ENCODE measurements around the gene FSIP2.

FSIP2 gene, protein sequence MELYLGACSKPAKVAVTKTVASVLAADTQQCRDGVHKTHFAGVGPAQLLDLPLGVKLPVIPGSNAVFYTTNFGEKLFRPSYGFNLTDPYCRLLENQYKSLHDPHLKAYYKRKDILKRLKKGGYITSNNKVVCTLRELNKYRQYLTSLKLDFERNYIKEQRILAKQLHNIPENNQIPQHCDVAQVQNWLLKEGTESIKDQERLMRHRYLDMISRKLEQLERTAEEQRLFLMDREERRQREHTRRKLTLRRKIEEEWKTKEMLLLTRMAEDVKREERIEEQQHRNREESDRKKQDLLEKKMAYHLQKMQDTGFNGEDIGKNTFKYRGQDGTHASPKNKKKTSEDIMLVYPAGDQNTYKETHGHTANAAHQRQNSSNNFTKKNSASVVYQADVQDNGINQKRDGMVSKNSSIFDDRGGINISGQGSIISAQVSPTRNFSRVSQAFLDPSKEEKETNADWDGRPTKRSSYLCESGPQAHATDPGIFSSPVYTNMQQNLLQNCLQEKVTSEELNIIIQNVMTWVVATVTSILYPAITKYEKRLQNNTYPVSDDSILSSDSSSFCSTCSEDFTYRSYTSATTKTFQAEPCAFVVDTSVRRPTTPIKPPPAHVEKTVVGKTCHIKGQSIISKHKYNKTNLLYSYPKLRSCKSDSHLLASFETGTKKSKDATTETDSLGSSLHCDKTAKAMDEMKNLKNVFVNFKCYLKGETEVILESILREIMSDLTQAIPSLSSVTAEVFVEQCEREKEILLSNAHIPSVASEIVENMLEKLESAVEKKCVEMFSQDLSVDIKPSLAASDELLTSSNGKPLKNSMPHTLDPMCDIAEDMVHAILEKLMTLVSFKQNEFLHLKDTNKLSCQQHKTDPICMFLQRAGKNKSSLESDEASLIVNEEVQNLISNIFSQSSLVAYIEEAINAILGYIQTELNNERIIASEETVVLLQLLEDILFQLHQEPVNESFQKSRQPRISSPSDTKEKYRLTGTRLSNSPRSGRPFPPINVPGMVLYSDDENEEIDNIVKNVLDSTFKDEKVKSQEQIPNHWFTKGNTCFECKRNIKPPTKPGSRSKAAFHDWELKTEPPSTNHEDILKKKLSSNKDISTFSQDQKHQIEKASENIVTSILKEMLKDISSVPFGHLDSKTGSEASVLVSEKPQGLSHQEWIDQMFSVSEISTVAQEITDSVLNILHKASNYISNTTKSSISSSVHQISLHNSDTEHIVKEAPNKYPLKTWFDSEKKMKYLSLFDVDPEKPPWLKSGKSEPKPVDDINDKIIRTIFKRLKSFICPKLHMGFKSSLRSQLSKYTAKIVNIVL (N-terminal part only)

DNA sequence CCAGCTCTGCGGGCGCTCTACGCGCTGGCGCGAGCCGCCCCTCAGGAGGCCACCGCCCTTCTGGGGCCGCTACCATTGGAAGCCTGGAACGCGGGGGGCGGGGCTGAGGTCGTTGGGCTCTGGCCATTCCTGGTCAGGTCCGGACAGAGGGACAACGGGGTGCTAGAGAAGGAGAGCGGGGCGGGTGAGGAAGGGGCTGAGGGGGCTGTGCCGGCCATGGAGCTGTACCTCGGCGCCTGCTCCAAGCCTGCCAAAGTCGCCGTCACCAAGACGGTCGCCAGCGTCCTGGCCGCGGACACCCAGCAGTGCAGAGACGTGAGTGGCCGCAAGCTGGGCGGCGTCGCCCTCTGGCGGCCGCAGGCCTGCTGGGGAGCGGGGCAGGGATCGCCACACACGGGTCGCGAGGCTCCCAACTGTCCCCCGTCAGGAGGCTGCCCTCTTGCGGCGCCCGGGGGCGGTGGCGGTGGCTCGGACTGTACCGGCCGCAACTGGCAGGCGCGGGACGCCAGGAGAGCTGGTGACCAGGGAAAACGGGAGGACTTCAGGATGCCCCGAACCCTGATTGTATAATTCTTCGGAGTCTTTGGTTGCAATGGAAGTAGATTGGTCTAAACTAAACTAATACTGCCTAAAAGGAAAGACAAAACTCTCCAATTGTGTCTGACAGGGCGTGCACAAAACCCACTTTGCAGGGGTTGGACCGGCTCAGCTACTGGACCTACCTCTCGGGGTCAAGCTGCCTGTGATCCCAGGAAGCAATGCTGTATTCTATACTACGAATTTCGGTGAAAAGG, at the start of gene FSIP2:
FSIP2 (plus strand) TSS at position 126 of the 794 bp plus-strand sequence; CDS start at position 217, 91 bp downstream.
- no peak for DNase-seq

DNA sequence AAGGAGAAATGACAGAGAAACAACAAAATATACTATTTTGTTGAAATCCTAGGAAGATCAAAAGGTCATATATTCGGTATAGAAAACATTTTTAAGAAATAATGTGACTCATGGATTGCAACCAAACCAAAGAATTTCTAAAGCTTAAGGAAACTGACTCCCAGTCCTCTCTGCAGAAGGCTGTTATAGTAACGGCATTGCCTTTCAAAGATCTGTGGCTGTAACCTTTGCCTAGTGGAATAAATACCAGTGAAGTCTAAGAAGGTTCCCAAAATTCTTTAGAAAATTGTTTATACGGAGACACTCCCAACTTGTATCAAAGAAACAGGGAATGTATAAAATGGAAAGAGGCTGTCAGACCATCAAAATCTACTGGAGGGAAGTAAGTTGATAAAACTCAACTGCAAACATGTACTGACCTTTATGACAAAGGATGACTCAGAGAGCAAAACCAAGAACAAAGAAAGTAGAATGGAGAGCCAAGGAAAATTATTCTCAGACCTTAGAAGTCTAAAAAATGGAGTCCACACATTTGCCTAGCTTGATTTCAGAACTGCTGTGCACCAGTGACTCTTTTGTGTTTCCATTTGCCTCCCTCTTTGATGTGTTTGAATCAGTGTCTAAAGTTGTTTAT, 48.6 kb upstream of the FSIP2 start:
- DNase-seq, result no peak

DNA sequence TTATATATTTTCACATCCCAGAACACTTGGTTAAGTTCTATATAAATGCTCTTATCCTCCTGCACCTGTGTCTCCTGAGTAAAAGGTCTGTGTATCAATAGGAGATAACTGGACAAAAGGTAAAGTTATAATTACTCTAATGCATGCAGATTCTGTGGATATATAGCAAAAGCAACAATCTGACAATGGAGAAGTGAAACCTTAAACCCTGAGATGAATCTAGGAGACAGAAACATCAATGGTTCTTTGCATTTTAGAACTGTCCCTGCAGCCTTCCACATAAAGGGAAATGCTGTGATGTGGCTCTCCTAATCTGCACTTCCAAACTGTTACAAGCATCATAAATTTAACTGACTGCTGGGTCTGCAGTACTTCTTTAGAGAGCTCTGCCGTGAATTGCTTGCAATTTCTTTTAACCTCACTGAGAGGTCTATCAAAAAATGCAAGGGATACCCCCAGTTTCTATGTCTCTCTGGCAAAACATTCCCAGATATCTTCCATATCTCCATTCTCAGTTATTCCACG, 42.8 kb upstream of the FSIP2 start:
- DNase-seq, result no peak

DNA sequence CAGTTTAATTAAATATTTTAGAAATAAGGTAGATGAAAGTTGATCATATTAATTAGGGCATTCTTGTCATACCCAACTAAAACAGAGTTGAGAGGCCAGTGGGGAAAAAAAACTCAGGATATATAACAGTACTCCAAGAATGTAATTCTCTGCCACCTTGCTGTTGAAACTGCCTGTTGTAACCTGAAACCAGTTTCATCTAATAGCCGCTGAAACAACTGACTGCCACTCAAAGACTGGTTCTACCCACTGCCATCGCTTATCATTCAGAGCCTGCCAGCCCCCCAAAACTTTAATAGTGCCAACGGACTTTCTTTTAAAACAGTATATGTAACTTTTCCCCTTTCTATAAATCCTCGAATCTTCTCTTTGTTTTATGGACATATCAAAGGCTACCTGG, 37.7 kb upstream of the FSIP2 start:
- no peak for DNase-seq

DNA sequence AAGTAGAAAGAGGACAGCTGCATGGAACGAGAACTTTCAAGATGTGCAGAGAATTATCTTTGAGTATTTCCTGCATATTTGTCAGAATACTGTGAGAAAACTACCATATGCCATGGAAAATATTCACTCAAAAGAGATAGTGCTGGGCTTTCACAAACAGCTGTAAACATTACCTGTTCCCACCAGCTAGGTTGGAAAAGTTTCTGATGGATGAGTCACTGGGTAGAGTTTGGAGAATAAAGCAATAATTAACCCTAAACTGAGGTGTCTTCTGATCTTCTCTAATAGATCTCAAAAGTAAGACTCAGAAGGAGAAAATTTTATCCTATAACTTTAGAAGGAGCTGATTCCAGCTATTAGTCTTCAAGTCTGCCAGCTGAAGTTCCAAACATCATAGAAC, 3.9 kb upstream of the FSIP2 start:
- no peak for DNase-seq

DNA sequence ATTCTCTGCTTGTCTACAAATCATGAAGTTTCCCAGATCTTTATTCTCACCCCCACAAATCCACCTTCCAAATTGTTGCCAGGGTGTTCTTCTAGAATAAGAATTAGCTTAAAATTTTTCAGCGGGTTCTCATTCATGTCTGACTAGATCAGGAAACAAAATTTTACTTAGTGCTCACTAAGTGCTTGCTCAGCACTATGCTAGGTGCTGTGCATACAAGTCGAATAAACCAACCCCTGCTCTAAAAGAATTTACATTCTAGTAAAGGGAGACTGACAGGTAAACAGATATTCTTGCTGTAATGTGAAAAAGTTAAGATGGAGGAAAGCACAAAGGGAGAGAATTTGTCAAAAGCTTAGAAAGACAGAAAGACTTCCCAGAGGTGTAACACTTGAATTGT, 2.4 kb upstream of the FSIP2 start:
- no peak for DNase-seq

DNA sequence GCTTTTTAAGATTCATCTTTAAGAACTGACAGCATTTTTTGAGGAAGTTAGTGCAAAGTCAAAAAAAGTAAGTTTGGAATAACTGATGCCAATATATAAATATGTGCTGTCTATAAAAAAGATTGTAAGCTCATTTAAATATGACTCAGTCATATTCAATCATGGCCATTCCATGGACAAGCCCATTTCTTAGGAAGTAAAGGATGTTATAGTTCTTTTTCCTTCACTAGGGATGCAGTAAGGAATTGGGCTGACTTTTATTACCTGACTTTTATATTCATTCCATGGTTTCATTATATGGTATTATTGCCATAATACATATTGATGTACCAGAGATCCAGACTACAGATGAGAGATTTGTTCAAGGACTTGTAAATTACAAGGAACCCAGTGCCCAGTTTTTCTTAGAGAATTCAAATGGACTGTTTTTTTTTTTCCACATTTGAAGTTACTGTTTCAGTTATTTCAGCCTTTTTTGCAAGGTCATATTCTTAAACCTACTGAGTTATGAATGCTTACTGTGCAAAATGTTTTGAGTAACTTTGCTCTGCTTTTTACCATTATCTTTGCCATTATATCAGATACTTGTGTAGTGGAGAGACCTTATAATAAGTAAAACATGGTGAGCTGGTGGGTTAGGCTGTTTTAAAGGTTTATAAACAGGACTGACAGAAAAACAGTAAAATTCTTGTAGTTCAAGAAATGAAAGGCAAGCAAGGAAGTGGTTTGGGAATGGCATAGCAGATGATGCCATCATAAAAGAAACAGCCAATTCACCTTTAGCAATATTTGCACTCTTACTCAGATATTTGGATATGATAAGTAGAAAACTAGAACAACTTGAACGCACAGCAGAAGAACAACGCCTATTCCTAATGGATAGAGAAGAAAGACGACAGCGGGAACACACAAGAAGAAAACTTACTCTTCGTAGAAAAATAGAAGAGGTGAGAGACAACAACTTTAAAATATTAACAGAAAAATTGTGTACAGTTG, 7.6 kb downstream of the FSIP2 start:
- DNase-seq, result no peak

DNA sequence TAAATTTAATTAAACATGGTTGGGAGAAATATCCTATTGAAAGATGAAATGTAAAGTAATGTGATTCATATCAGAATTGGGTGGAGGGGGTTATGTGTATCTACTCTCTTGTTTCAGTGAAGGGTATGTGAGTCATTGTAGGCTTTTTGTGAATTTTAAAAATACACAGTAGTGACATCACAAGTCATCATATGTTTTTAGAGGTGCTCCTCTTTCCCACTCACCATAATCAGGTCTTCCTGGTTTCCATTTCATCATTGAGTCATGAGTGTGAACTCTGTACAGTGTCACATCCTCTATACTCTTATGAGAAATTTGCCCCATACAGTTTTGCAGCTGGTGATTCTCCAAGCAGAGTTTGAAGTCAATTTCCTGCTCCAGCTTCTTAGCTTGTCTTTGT, 18.8 kb downstream of the FSIP2 start:
- no peak for DNase-seq

GRCh38 chr2:185771396-185771795, 32.8 kb downstream of the FSIP2 start:
- DNase-seq, result no peak

DNA sequence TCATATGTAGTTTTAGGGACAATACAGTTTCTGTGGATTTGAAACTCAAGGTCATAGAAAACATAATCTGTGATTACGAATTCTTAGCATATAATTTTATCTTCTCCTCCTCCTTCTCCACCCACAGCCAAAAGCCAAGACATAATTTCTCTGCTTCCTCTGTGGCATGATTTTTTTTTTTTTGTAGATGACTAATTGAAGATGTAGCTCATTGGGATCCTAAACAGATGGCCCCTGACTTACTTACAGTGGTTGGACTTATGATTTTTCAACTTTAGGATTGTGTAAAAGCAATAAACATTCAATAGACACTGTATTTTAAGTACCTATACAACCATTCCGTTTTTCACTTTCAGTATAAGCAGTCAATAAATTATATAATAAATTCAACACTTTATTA, 42.3 kb downstream of the FSIP2 start:
- no peak for DNase-seq

GRCh38 chr2:185782223-185782769, 43.7 kb downstream of the FSIP2 start:
- no peak for DNase-seq

DNA sequence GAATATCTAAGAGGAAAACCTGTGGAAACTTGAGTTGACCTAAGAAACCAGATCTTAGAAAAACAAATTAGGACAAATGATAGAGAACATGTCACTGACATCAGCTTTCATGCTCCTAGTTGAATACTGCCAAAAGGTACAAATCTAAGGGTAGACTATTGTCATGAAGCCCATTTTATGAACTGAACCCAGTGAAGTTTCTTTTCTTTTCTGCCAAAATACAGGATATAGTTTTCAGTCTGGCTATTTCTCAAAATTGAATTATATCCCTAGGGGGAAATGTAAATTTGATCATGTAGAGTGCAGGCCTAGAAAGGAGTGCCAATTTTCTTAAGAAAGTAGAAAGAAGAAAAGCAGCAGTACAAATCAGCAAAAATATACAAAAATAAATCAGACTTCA, 46.6 kb downstream of the FSIP2 start:
- DNase-seq, result no peak

DNA sequence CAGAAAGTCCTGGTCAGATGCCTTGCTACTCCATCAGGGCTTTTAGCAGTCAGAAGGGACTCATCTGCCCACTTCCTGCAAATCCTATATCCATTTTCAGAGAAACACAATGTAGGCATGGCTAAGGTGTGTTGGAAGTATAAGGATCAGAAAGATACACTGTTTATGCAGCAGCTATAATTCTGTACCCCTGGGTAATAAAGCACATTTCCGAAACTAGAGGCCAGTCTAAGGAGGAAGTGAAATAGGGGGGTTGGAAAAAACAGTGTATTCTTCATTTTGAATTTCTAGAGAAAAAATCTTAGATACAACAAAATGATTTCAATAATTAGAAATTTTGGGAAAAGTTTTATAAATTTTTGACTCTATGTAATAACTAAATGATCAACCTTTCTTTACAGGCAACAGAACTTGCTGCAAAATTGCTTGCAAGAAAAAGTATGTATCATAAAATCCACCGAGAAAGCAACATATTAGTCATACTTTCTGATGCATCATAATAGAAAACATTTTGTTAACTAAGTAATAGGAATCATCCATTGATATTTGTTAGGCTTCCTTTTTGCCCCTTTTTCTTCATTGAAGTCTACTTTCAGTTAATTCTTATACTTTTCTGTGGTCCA, 47.4 kb downstream of the FSIP2 start:
- no peak for DNase-seq

DNA sequence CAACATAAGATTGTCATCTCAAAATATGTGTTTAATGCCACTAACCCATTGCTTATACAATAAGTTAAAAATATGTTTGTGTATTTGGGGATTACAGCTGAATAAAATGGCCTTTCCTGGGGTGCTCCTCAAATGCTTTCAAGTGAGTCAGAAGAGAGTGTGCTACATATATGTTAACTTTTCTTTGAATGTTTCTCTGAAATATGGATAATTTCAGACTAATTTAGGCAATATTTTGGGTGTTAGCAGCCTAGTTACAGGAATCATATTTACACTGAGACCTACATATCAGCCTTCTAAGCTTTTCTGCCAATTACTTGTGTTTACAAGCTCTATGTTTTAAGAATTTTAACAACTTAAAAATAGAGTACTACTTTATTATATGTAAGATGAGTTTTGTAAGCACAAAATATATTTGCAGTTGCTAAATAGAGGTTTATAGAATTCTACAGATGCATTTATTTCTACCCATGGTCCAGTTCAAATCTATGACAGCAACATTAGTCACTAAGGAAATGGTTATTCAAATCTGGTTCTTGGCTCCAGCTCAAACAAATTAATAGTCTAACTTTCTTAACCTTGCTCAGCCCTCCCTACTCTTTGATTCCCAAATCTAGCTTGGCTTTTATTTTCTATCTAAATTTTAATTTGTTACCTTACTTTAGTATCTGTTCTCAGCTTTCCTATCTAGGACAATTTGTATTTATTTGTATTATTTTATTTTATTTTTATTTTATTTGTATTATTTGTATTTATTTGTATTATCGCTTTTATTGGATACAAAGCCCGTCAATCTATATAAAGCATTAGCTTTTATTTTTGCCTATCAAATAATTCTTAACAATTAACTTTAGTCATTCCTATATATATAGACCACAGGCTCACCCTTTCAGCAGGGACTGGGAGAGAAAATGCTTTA, 48.9 kb downstream of the FSIP2 start:
- DNase-seq, result no peak

DNA sequence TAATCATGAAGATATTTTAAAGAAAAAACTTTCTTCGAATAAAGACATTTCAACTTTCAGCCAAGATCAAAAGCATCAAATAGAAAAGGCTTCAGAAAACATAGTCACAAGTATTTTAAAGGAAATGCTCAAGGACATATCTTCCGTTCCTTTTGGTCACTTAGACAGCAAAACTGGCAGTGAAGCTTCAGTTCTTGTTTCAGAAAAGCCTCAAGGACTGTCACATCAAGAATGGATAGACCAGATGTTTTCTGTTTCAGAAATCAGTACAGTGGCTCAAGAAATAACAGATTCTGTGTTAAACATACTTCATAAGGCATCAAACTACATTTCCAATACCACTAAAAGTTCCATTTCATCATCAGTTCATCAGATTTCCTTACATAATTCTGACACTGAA, 51.8 kb downstream of the FSIP2 start:
- no peak for DNase-seq

- DNase-seq, result no peak
These were observed 55.1 kb downstream of the FSIP2 start for GRCh38 chr2:185793532-185794345.

- no peak for DNase-seq
These were observed 58.2 kb downstream of the FSIP2 start for GRCh38 chr2:185796758-185797157.
